ENCODE measurements around the gene LRRTM1.

DNA sequence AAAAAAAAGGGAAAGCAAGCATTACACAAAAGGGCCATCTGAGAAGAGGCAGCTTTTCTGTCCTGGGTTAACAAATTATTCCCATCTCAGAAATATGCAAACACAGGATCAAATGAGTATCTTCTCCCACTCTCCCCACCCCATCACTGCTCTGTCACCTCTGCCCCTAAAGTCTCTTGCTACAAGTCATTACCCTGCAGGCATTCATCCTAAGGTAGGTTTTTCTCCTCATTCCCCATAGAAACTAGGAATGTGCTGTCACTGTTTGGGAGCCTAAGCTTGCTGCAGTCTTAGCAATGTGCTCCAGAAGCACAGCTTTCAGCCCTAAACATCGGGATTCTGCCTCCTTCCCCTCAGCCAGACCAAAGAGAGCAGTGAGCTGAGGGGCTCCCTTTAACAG is 3.6 kb downstream of the LRRTM1 start:
- no peak for TF ChIP-seq POLR2AphosphoS5 (IDR thresholded peaks at IDR 0.05; ENCODE audit: low read depth, low read length)
- TF ChIP-seq POLR2A (IDR thresholded peaks at IDR 0.05; ENCODE audit: low read depth, low read length): no peak
- TF ChIP-seq TAF1 (IDR thresholded peaks at IDR 0.05; ENCODE audit: low read depth, low read length): no peak
- no peak for TF ChIP-seq POU2F2 (IDR thresholded peaks at IDR 0.05; ENCODE audit: low read depth, low read length)
- TF ChIP-seq SPI1 (IDR thresholded peaks at IDR 0.05; ENCODE audit: low read depth, low read length): no peak

All from GM12891 (cell line).